HS-5 (cell line): ENCODE results near the gene SCRN1.

Experiments
- DNase-seq: peaks from one replicate; pipeline ENCODE4 v3.0.0-alpha.2; 2012; ENCODE audit warnings: low read depth

SCRN1 gene, protein sequence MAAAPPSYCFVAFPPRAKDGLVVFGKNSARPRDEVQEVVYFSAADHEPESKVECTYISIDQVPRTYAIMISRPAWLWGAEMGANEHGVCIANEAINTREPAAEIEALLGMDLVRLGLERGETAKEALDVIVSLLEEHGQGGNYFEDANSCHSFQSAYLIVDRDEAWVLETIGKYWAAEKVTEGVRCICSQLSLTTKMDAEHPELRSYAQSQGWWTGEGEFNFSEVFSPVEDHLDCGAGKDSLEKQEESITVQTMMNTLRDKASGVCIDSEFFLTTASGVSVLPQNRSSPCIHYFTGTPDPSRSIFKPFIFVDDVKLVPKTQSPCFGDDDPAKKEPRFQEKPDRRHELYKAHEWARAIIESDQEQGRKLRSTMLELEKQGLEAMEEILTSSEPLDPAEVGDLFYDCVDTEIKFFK

DNA sequence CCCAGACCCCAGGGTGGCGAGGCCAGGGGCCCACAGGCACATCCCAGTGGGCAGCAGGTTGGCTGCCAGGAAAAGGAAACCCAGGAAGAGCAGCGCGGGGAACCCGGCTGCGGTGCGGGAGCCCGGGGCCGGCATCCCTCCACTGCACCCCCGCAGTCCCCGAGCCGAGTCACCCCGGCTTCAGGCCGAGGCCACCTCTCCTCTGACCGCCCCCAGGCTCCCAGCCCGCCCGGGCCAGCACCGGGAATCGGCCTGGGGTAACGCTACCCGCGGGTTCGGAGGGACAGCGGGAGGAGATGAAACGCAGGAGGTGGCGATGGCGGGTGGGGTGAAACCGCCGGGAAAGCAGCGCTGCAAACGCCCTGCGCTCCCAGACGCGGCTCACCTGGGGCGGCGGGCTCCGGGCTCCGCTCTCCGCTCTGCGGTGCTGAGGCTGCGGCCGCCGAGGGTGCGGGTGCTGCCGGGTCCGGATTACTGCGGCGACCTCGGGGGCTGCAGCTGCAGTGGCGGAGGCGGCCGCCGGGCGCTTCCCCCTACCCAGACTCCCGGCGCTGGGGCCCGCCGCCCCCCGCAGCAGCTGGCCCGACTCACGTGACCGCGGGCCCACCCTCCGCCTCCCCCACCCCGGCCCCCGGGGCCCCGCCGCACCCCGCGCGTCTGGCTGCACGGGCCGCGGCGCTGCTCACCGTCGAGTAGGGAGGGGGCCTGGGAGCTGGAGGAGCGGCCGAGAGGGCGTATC is at the start of gene SCRN1:
SCRN1 (minus strand) TSS at position 545 of the 739 bp plus-strand sequence. CDS start 20,734 bp downstream, outside the sequence.
- peak; percentile 13 for DNase-seq

DNA sequence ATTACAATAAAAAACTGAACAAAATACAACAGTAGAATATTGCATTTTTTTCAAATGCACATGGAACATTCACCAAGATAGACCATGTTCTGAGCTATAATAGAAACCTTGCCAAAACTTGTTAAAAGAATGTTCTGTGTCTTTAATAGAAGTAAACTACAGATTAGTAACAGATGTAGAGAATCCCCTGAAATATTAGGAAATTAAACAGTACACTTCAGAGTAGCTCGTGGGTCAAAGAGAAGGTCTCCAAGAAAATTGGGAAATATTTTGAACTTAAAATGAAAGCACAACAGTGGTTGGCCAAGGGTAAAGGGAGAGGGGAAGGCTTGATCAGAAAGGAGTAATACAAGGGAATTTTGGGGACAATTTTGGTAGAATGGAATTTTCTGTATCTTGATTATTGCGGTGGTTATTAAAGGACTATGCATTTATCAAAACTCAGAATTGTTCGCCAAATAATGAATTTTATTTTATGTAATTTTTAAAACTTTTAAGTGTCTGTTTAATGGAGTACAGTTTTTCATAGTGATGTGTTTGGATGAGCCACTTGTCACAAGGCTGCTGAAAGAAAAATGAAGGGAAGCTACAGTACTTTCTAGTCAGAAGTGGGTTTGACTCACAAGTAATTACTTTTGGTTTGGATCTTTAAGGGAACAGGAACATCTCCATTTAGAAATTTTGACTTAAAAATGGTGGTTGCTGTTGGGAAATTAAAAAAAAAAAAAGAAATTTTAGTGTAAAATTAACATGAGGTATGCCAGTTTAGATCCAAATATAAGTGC is 48.8 kb upstream of the SCRN1 start:
- DNase-seq: no peak

DNA sequence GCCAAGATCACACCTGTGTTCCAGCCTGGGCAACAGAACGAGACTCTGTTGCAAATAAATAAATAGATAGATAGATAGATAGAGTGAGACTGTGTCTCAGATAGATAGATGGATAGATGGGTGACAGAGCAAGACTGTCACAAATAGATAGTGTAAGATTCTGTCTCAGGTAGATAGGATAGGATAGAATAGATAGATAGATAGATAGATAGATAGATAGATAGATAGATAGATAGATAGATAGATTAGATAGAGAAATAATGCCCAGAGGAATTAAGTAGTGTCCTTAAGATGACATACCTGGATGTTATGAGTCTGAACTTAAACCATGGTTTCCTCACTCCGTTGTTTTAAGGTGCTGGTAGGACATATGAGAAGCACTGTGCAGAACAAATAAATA is 46.6 kb upstream of the SCRN1 start:
- DNase-seq: no peak

DNA sequence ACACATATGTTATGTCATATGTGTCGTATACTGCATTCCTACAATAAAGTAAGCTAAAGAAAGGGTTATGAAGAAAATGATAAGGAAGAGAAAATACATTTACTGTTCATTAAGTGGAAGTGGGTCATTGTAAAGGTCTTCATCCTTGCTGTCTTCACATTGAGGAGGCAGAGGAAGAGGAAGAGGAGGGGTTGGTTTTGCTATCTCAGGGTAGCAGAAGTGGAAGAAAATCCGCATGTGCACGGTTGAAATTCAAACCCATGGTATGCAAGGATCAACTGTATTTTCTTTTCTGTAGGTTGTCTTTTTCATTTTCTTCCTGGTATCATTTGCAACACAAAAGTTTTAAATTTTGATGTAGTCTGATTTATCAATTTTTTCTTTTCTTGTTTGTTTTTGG is 44.9 kb upstream of the SCRN1 start:
- no peak for DNase-seq

DNA sequence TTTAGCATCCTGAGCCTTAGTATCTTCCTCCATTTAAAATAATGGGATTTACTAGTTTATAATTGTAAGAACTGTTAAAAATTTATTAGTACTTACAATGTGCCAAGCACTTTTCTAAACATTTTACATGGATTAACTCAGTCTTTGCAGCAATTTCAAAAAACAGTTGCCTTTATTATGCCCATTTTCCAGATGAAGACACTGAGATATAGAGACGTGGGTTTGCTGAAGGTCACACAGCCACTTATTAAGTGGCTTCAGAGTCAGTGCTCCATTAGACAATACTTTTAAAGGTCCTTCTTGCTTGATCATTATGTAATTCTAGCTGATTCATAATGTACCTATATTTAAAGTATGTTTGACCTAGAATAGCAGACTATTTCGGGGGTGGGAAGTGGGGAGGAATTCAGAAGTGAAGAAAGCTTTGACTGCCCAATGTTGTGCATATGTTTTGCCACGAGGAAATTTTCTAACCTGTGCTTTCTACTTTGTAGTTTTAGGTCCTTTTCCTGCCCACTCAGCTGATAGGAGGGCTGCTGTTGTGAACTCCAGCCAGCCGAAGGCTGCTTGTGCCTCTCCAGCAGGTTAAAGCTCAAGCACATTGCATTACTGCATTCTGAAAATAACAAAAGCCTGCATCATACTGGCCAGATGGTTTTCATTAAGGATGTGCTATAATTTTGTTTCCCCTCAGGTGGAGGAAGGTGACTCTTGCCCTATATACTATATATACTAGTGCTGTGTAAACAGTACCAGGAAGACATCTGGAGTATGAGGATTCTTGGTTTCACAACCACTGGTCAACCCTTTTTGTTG is 42.9 kb upstream of the SCRN1 start:
- DNase-seq: peak; percentile 94

DNA sequence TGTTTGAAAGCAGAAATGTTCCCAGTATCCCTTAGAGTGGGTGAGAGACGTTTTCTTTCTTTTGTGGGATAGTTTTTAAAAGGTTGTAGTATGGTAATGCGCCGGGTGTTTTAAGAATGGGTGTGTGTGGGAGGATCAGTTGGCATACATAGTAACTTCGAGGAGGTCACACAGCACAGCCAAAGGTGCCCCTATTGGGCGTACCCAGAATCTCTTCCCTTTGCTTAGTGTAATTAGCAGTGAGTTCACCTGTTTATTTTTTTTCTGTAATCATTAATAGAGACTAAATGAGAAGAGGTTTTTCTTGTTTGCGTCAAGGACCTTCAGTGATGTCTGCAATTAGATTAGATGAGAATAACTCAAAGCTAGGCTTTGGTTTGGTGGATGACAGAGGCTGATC is 40.1 kb upstream of the SCRN1 start:
- DNase-seq: no peak

DNA sequence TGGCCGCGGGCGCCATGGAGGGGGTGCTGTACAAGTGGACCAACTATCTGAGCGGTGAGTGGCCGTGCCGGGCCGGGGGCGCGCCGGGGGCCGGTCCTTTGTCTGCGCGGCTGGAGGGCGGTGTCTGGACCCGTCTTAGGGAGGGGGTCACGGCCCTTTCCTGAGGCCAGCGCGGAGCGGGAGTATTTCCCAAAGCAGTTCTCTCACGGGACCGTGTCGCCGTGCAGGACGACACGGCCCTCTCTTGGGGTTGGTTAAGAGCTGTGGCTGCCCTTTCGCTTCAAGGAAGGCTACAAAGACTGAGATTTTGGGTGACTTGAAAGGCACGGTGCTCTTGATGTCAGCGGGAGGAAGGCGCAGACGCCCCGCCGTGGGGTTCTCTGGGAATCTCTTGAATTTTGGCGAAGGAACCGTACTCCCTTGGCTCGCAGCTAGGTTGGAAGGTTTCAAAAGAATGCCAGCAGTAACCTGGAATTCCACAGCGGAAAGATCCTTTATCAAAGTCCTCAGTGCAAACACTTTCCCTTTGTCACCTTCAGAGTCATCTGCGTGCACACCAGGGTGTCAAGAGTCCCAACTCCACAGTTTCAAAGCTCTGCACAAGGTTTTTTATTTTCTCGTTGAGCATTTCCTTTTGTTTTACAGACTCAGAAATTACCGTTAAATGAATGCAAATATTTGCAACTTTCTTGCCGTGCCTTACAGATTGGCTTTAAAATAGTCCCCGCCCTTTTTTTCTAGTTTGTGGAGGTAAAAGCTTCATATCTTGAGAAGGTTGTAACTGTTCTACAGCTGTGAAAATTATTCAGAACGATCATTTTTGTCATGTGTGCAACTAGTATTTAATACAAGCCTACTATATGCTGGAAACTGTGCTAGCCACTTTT is 39.4 kb upstream of the SCRN1 start:
- peak; percentile 43 for DNase-seq

DNA sequence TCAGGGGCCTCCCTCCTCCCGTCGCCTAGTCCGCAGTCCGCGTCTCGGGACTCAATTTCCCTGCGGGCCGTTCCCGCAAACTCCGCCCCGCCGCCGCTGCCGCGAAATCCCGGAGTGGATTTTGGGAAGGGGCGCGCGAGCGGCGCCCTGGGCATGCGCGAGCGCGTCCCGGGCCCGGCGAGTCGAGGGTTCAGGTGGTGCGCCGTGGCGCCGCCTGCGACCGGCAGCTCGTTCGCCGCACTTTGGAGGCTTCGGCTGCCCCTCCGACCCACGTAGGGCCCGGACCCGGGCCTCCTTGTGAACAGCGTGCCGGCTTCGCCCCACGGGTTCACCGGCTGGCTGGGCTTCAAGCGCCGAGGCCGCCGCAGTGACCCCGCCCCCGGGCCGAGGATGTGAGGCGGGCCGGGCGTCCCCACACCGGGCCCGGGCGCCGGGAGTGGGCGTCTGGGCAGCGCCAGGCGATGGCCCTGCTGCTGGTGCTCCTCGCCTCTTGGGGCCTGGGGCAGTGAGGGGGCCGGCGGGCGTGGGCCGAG is 38.7 kb upstream of the SCRN1 start, which contains the start of gene PLEKHA8:
PLEKHA8 (plus strand) TSS at position 197 of the 533 bp plus-strand sequence. CDS start 351 bp downstream, outside the sequence.
- peak; percentile 71 for DNase-seq

DNA sequence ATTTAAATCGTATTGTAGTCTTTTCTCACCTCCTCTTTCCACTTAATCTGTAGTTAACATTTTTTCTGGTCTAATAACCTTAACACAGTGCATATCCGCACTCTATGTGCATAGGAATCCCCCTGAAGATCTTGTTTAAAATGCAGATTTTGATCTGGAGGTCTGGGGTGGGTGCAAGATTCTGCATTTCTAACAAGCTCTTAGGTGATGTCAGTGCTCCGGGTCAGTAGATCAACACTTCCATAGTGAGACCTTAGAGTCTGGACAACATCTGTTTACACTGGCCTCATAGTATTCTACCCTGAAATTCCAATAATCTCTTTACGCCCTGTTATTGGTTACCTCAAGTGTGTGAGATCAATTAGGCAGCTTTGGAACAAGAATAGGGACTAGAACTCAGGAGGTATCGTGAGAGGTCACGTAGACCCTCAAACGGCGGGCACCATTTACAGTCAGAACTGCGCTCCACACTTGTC is 38.2 kb upstream of the SCRN1 start:
- no peak for DNase-seq

DNA sequence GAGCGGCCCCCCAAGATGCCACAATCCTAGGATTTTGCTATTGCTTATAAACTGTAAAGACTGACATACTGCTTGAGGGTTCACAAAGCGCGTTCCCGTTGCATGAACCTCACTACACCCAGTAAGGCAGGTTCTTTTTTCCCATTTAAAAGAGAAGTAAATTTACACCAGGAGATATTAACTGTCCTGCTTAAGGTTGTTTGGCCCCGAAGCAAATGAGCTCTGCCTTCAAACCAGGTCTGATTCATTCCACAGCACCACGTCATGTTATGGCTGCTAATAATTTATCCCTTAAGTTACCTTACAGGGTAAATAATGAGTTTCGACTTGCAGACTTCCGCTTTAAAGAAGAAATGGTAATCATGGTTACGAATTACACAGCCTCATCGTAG is 37.5 kb upstream of the SCRN1 start:
- no peak for DNase-seq

DNA sequence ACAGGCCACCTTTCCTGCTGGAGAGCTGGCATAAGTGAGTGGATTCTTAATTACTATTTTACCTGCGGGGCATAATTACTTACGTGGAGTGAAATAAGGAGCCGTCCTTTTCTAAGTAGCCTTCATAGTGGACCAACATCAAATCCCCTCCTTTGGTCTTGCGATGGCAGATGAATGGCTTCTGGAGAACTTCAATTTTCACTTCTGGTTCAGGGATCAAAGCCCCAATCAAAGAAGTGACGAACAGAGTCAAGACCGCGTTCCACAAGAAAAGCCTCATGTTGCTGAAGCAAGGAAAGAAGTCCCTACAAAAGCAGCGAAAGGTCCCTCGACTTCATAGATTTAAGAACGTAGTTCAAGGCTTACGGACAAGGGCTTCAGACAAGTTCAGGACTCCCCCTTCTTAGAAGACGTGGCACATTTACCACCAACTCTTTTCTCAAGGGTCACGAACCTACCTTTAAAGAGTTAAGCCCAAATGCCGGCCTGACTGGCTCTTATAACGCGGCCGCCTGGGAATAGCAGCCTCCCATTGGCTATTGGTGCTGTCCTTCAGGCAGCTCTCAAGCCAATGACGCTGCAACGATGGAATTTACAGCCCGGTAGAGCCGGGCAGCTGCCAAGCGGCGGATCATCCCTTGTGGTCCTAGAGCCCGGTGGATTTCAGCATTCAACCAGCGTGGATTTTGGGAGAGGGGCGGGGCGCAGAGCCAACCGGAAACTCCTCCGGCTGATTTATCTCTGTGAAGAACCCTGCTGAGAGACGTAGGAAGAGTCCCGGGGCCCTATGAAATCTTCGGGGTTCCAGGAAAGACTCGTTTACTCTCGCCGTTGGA is 36.8 kb upstream of the SCRN1 start, which contains the start of gene FKBP14:
FKBP14 (minus strand) TSS at position 474 of the 836 bp plus-strand sequence; CDS start at position 280, 194 bp downstream.
- DNase-seq: peak; percentile 99

DNA sequence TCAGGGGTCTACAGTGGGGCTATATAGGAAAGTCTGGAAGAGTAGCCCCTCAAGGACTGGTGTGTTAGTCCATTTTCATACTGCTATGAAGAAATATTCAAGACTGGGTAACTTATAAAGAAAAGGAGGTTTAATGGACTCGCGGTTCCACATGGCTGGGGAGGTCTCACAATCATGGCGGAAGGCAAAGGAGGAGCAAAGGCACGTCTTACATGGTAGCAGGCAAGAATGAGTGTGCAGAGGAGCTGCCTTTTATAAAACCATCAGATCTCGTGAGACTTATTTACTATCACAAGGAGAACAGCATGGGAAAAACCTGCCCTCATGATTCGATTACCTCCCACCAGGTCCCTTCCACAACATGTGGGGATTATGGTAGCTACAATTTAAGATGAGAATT is 33.9 kb upstream of the SCRN1 start:
- DNase-seq: no peak

DNA sequence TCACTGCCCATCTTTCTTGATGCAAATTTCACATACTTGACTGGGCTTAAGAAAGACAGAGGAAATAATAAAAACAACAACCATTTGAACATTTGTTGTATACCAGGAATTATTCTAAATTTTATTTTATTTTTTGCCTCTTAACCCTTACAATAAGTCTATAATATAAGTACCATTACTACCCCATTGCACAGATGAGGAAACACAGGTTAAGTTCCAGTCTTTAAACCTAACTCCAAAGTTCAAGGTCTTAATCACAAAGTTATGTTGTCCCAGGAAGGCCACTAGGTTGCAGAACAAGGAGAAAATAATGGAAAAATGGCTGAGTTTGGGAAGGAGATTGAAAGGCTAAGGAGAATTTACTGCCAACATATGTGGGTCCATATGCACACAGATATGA is 33.4 kb upstream of the SCRN1 start:
- no peak for DNase-seq

DNA sequence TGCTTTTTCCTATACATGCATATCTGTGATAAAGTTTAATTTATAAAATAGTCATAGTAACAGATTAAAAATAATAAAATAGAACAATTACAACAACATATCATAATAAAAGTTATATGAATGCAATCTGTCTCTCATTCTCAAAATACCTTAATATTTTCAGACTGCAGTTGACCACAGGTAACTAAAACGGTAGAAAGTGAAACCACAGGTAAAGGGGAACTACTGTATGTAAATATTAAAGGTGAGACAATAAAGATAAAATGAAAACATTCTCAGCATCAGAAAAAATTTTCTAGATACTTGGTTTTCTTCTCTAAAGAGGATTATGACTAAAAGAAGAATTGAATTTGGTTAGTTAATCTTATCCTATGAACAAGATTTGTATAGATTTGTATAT is 30.9 kb upstream of the SCRN1 start:
- no peak for DNase-seq

DNA sequence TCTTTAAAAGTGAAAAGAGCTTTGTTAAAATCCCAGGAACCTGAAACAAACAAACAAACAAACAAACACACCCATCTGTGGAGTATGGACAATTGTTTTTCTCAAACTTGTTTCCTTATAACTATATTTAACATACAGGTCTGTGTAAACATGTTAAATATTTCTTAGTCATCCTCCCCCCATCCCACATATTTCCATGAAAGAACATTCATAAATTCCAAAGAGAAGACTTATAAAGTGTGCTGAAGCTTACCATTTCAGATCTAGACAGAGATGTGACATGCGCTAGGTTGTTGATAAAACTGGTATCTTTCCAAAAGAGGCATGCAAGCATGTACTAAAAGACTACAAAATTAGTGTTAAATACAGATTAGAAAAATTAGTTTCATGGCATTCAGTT is 30.4 kb upstream of the SCRN1 start:
- no peak for DNase-seq

DNA sequence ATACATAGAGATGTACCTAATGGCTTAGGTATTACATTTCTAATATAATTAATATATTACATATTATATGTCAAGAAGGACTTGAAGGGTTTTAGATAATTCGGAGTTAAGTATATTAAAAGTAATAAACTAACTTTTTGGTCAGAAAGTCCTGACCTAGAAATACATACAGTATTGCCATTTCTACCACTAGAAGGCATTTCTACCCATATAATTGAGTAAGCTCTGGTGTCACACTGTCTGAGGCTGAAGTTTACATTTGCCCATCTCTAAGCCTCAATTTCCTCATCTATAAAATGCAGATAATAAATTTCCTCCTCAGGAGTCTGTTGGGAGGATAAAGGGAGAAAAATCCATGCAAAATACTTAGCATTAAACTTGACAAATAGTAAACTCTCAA is 29.8 kb upstream of the SCRN1 start:
- no peak for DNase-seq

DNA sequence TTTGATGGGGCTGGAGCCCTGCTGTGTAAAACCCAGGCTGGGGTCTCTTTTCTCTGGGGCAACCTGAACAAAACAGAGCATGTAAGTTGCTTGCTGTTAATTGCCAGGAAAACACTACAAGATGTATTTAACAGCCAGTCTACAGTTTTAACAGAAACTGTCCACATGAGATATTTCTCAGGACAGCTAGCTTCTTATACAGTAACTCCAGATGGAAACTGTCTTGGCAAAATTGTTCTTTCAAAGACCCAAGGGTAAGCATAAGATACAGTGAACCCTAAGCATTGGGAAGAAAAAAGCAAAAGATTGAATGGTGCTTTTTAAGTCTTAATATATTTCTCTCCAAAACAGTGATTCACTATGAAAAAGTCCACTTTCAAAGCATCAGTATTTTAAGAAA is 28.9 kb upstream of the SCRN1 start:
- no peak for DNase-seq

DNA sequence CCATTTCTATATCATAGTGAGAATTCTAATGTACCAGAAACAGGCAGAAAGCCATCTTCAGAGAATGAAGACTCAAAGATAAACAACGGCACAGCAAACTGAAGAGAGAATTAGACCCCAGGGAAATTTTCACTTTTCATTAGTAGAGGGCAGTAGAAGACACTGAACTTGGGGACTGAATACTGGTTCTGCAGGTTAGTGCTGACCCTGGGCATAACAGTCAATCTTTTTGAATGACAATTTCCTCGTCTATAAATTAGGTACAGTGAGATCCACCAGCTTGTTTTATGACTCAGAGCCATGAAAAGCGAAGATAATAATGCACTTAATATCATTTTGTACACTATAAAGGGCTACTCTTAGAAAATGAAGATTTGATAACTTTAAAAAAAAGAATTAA is 23.2 kb upstream of the SCRN1 start:
- DNase-seq: no peak

DNA sequence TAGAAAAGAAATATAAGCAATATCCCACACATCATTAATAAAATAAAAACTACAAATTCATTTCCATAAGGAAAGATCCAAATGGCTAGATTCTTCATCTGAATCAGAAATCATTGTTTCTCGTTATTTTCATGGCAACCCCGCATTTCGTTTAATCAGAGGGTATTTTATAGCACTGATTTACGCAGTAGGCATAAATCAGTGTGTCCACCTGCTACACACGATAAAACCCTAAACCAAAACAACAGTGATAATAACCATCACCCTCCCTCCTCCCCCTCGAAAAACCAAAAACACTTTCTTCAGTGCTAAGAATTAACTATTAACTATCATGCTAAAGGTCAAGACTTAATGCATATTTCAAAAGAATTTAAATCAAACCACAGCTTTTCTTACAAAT is 20.4 kb upstream of the SCRN1 start:
- no peak for DNase-seq
